ENCODE results near the gene ATG4C.

The ATG4C gene

GRCh38 chr1:62836856-62837540 lies 53.1 kb downstream of the ATG4C start:
- TF ChIP-seq POLR2A (IDR thresholded peaks at IDR 0.05; ENCODE audit: low read depth, low read length) (no peak), TAF1 (IDR thresholded peaks at IDR 0.05; ENCODE audit: borderline replicate concordance, low read depth, low read length) (no peak), POLR2AphosphoS5 (IDR thresholded peaks at IDR 0.05; ENCODE audit: low read depth, low read length) (no peak)
- DNase-seq (ENCODE audit: insufficient read length), result no peak
- FAIRE-seq, result peak; percentile 48

GRCh38 chr1:62840555-62840954 lies 56.6 kb downstream of the ATG4C start:
- FAIRE-seq (no peak), DNase-seq (ENCODE audit: insufficient read length) (no peak)
- TF ChIP-seq POLR2AphosphoS5 (IDR thresholded peaks at IDR 0.05; ENCODE audit: low read depth, low read length) (no peak), POLR2A (IDR thresholded peaks at IDR 0.05; ENCODE audit: low read depth, low read length) (no peak), TAF1 (IDR thresholded peaks at IDR 0.05; ENCODE audit: borderline replicate concordance, low read depth, low read length) (no peak)

DNA sequence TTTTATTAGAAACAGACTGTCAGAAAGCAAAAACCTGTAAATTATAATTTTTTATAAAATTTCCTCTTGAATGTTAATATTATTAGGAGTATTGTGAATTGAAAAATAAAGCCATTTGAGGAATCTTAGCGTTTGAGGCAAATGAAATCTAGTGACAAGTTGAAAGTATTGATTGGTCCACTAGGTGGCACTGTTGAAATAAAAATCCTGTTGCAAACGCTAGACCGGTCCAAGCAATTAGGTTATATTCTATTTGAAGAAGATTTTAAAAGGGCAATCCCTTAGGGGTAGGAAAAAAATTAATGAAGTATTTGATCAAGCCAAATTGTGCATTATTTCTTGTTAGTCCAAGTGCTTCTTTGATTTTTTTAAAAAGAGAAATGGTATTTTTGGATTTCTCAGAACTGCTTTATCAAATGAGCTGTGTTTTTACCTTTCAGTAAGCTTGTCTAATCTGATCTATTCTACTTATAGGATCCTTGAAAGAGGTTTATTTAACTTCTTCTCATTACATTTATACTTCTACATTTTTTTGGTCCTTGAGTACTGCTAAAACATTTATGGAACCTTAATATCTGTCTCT lies 57.7 kb downstream of the ATG4C start:
- peak; percentile 33 for FAIRE-seq
- TF ChIP-seq POLR2AphosphoS5 (IDR thresholded peaks at IDR 0.05; ENCODE audit: low read depth, low read length), result no peak
- TF ChIP-seq TAF1 (IDR thresholded peaks at IDR 0.05; ENCODE audit: borderline replicate concordance, low read depth, low read length), result no peak
- no peak for TF ChIP-seq POLR2A (IDR thresholded peaks at IDR 0.05; ENCODE audit: low read depth, low read length)
- DNase-seq (ENCODE audit: insufficient read length), result peak; percentile 3

GRCh38 chr1:62844030-62844429 lies 60.1 kb downstream of the ATG4C start:
- DNase-seq (ENCODE audit: insufficient read length) (no peak), FAIRE-seq (no peak)
- no peak for TF ChIP-seq POLR2AphosphoS5 (IDR thresholded peaks at IDR 0.05; ENCODE audit: low read depth, low read length)
- no peak for TF ChIP-seq POLR2A (IDR thresholded peaks at IDR 0.05; ENCODE audit: low read depth, low read length)
- TF ChIP-seq TAF1 (IDR thresholded peaks at IDR 0.05; ENCODE audit: borderline replicate concordance, low read depth, low read length), result no peak

GRCh38 chr1:62849031-62849430 lies 65.1 kb downstream of the ATG4C start:
- FAIRE-seq, result peak; percentile 53
- no peak for TF ChIP-seq POLR2A (IDR thresholded peaks at IDR 0.05; ENCODE audit: low read depth, low read length)
- no peak for TF ChIP-seq POLR2AphosphoS5 (IDR thresholded peaks at IDR 0.05; ENCODE audit: low read depth, low read length)
- TF ChIP-seq TAF1 (IDR thresholded peaks at IDR 0.05; ENCODE audit: borderline replicate concordance, low read depth, low read length), result no peak
- no peak for DNase-seq (ENCODE audit: insufficient read length)

- DNase-seq (ENCODE audit: insufficient read length), result no peak
- FAIRE-seq, result no peak
- TF ChIP-seq POLR2AphosphoS5 (IDR thresholded peaks at IDR 0.05; ENCODE audit: low read depth, low read length) (no peak), TAF1 (IDR thresholded peaks at IDR 0.05; ENCODE audit: borderline replicate concordance, low read depth, low read length) (no peak), POLR2A (IDR thresholded peaks at IDR 0.05; ENCODE audit: low read depth, low read length) (no peak)
Observed at GRCh38 chr1:62852253-62852652, 68.3 kb downstream of the ATG4C start.

DNA sequence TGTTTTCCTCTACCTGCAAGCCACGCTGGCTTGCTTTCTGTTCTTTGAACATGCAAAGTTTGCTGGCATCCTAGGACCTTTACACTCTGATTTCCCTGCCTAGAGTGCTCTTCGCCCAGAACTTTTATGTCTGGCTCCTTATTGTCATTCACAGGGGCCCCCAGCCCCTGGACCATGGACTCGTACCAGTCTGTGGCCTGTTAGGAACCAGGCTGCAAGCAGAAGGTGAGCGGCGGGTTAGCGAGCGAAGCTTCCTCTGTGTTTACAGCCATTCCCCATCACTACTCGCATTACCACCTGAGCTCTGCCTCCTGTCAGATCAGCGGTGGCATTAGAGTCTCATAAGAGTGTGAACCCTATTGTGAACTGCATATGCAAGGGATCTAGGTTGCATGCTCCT lies 73.0 kb downstream of the ATG4C start:
- FAIRE-seq (no peak), DNase-seq (ENCODE audit: insufficient read length) (no peak)
- TF ChIP-seq TAF1 (IDR thresholded peaks at IDR 0.05; ENCODE audit: borderline replicate concordance, low read depth, low read length) (no peak), POLR2A (IDR thresholded peaks at IDR 0.05; ENCODE audit: low read depth, low read length) (no peak), POLR2AphosphoS5 (IDR thresholded peaks at IDR 0.05; ENCODE audit: low read depth, low read length) (no peak)

- DNase-seq (ENCODE audit: insufficient read length), result no peak
- FAIRE-seq, result no peak
- TF ChIP-seq POLR2A (IDR thresholded peaks at IDR 0.05; ENCODE audit: low read depth, low read length) (no peak), TAF1 (IDR thresholded peaks at IDR 0.05; ENCODE audit: borderline replicate concordance, low read depth, low read length) (no peak), POLR2AphosphoS5 (IDR thresholded peaks at IDR 0.05; ENCODE audit: low read depth, low read length) (no peak)
Observed at GRCh38 chr1:62869217-62869754, 85.4 kb downstream of the ATG4C start.

DNA sequence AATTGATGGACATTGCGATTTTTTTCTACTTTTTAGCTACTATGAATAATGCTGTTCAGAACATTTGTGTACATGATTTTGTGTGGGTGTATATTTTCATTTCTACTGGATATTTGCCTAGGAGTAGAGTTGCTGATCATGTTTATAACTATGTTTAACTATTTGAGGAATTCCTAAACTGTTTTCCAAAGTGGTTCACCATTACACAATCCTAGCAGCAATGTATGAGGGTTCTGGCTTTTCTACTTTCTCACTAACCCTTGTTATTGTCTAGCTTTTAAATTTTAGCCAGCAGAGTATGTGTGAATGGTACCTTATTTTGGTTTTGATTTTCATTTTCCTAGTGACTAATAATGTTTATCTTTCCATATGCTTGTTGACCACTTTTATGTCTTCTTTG lies 86.2 kb downstream of the ATG4C start:
- FAIRE-seq (no peak), DNase-seq (ENCODE audit: insufficient read length) (no peak)
- TF ChIP-seq TAF1 (IDR thresholded peaks at IDR 0.05; ENCODE audit: borderline replicate concordance, low read depth, low read length), result no peak
- no peak for TF ChIP-seq POLR2AphosphoS5 (IDR thresholded peaks at IDR 0.05; ENCODE audit: low read depth, low read length)
- TF ChIP-seq POLR2A (IDR thresholded peaks at IDR 0.05; ENCODE audit: low read depth, low read length), result no peak

GRCh38 chr1:62875676-62876075 lies 91.7 kb downstream of the ATG4C start:
- no peak for TF ChIP-seq TAF1 (IDR thresholded peaks at IDR 0.05; ENCODE audit: borderline replicate concordance, low read depth, low read length)
- no peak for TF ChIP-seq POLR2AphosphoS5 (IDR thresholded peaks at IDR 0.05; ENCODE audit: low read depth, low read length)
- no peak for TF ChIP-seq POLR2A (IDR thresholded peaks at IDR 0.05; ENCODE audit: low read depth, low read length)
- FAIRE-seq, result no peak
- DNase-seq (ENCODE audit: insufficient read length), result no peak

- FAIRE-seq (no peak), DNase-seq (ENCODE audit: insufficient read length) (no peak)
- TF ChIP-seq TAF1 (IDR thresholded peaks at IDR 0.05; ENCODE audit: borderline replicate concordance, low read depth, low read length) (no peak), POLR2AphosphoS5 (IDR thresholded peaks at IDR 0.05; ENCODE audit: low read depth, low read length) (no peak), POLR2A (IDR thresholded peaks at IDR 0.05; ENCODE audit: low read depth, low read length) (no peak)
Observed at GRCh38 chr1:62876535-62876934, 92.6 kb downstream of the ATG4C start.

GRCh38 chr1:62877579-62877978 lies 93.6 kb downstream of the ATG4C start:
- FAIRE-seq (no peak), DNase-seq (ENCODE audit: insufficient read length) (no peak)
- TF ChIP-seq POLR2A (IDR thresholded peaks at IDR 0.05; ENCODE audit: low read depth, low read length) (no peak), POLR2AphosphoS5 (IDR thresholded peaks at IDR 0.05; ENCODE audit: low read depth, low read length) (no peak), TAF1 (IDR thresholded peaks at IDR 0.05; ENCODE audit: borderline replicate concordance, low read depth, low read length) (no peak)
